ENCODE data around the gene CFAP161. TPM values are rescaled to one million over a fixed set of nuclear protein-coding genes. Genes with fewer than 3 reads are reported as not detected.
A peak's percentile ranks its signal among the peaks of the same experiment; 100 is the strongest.

Gene CFAP161
- total and polyA plus RNA-seq, 8 donors = 0.08 to 0.25 (median 0.16) TPM; not detected in 1

- H3K27me3 ChIP-seq = no peaks in the 10 kb centered on the region
- H3K27ac ChIP-seq = no peak overlapping the region
- no peaks in the 10 kb centered on the region for H3K9me3 ChIP-seq
- no peak for TF ChIP-seq CTCF (IDR thresholded peaks at IDR 0.05)
- no peak for FAIRE-seq
- intact Hi-C loops (cut with DNase I) = no loop called here
- no peak overlapping the region for H3K4me3 ChIP-seq
- H3K4me1 ChIP-seq = no peaks in the 10 kb centered on the region
- no peaks in the 10 kb centered on the region for H3K36me3 ChIP-seq
- ATAC-seq = no peak
- DNase-seq = no peak
Observed at GRCh38 chr15:81171286-81171685, 37.2 kb downstream of the CFAP161 start.

- no peaks in the 10 kb centered on the region for H3K4me1 ChIP-seq
- WGBS, 2 donors = 81% methylated on average over 2 of the region's 2 CpGs
- no peak overlapping the region for H3K27ac ChIP-seq
- no peak for FAIRE-seq
- no peak overlapping the region for H3K4me3 ChIP-seq
- no peaks in the 10 kb centered on the region for H3K27me3 ChIP-seq
- intact Hi-C loops (cut with DNase I) = no loop called here
- DNase-seq = no peak
- H3K9me3 ChIP-seq = no peaks in the 10 kb centered on the region
- no peak for ATAC-seq
- H3K36me3 ChIP-seq = no peaks in the 10 kb centered on the region
- no peak for TF ChIP-seq CTCF (IDR thresholded peaks at IDR 0.05)
Observed at GRCh38 chr15:81174125-81174791, 40.2 kb downstream of the CFAP161 start.

- Histone ChIP-seq H3K4me3 (no peak overlapping the region), H3K9me3 (no peaks in the 10 kb centered on the region), H3K4me1 (no peaks in the 10 kb centered on the region), H3K27me3 (no peaks in the 10 kb centered on the region), H3K36me3 (no peaks in the 10 kb centered on the region), H3K27ac (no peak overlapping the region)
- ATAC-seq (no peak), FAIRE-seq (no peak), DNase-seq (no peak)
- TF ChIP-seq CTCF (IDR thresholded peaks at IDR 0.05) = no peak
- intact Hi-C loops (cut with DNase I) = no loop called here
- WGBS, 2 donors = 95 to 100% methylated on average over 1 of the region's 1 CpG
Observed at GRCh38 chr15:81174792-81175327, 40.8 kb downstream of the CFAP161 start.

GRCh38 chr15:81175496-81175895 is 41.4 kb downstream of the CFAP161 start:
- Histone ChIP-seq H3K27me3 (no peaks in the 10 kb centered on the region), H3K9me3 (no peaks in the 10 kb centered on the region), H3K36me3 (no peaks in the 10 kb centered on the region), H3K4me3 (no peak overlapping the region), H3K27ac (no peak overlapping the region), H3K4me1 (no peaks in the 10 kb centered on the region)
- intact Hi-C loops (cut with DNase I) = no loop called here
- no peak for TF ChIP-seq CTCF (IDR thresholded peaks at IDR 0.05)
- DNase-seq (no peak), ATAC-seq (no peak), FAIRE-seq (no peak)
- 28 to 80% methylated on average over 1 of the region's 1 CpG for WGBS, 2 donors

- no peak overlapping the region for H3K4me3 ChIP-seq
- 77 to 80% methylated on average over 16 of the region's 16 CpGs for WGBS, 2 donors
- FAIRE-seq (no peak), ATAC-seq (peak in 3 of 4 donors; percentile 30 to 55 (median 47)), DNase-seq (peak in 1 of 6 donors; percentile 26)
- H3K36me3 ChIP-seq = no peaks in the 10 kb centered on the region
- no peaks in the 10 kb centered on the region for H3K4me1 ChIP-seq
- no peaks in the 10 kb centered on the region for H3K9me3 ChIP-seq
- intact Hi-C loops (cut with DNase I) = no loop called here
- no peak for TF ChIP-seq CTCF (IDR thresholded peaks at IDR 0.05)
- no peaks in the 10 kb centered on the region for H3K27me3 ChIP-seq
- no peak overlapping the region for H3K27ac ChIP-seq
Observed at GRCh38 chr15:81176291-81176893, 42.3 kb downstream of the CFAP161 start.
